HepG2 (cell line): ENCODE data around the gene VPS50. TPM values are rescaled to one million over a fixed set of nuclear protein-coding genes. Genes with fewer than 3 reads are reported as not detected.

Source experiments
- GATAD2A ChIP-seq: IDR thresholded peaks from 2 replicates; pipeline ENCODE4 v1.6.1; 2016
- JDP2 ChIP-seq: sonication (generic); formaldehyde crosslinking; IDR thresholded peaks from 2 replicates; pipeline ENCODE4 v1.8.1; 2022; ENCODE audit warnings: missing genetic modification reagents, borderline replicate concordance
- KDM1A ChIP-seq: IDR thresholded peaks from 2 replicates; pipeline ENCODE4 v1.6.1; 2016; ENCODE audit warnings: missing compliant biosample characterization
- MAZ ChIP-seq, 2 experiments: sonication (generic) in 1 of 2; formaldehyde crosslinking in 1 of 2; IDR thresholded peaks; 2 replicates each; pipeline versions ENCODE4 v1.5.0 to v1.6.1; 2012 to 2020; ENCODE audit warnings: low read depth in 2 of 2, mild to moderate bottlenecking in 2 of 2, borderline replicate concordance in 1 of 2, improper control_type of control experiment in 1 of 2, low read length in 1 of 2, missing genetic modification reagents in 1 of 2, moderate library complexity in 1 of 2
- PHF5A ChIP-seq: IDR thresholded peaks from one replicate; pipeline ENCODE4 v1.6.1; 2018; ENCODE audit warnings: low read depth, missing genetic modification reagents; ENCODE audit not compliant: unreplicated experiment
- RARG ChIP-seq: sonication (generic); formaldehyde crosslinking; IDR thresholded peaks from 2 replicates; pipeline ENCODE4 v1.4.0; 2020; ENCODE audit warnings: low read depth, mild to moderate bottlenecking, missing genetic modification reagents
- TBL1XR1 ChIP-seq: fragments of 150-350 bp; IDR thresholded peaks from 2 replicates; pipeline ENCODE4 v1.6.1; 2014; ENCODE audit warnings: borderline replicate concordance, low read length; ENCODE audit not compliant: partially characterized antibody
- TRIM24 ChIP-seq: sonication (generic); formaldehyde crosslinking; IDR thresholded peaks from 2 replicates; pipeline ENCODE4 v1.8.0; 2022; ENCODE audit warnings: mild to moderate bottlenecking, missing genetic modification reagents
- ZFP90 ChIP-seq: sonication (generic); formaldehyde crosslinking; IDR thresholded peaks from 2 replicates; pipeline ENCODE4 v1.8.0; 2022; ENCODE audit warnings: missing genetic modification reagents, mild to moderate bottlenecking, inconsistent platforms, borderline replicate concordance
- ZMAT5 ChIP-seq: sonication (generic); formaldehyde crosslinking; IDR thresholded peaks from 2 replicates; pipeline ENCODE4 v1.5.0; 2020; ENCODE audit warnings: mild to moderate bottlenecking, low read depth, missing genetic modification reagents, borderline replicate concordance
- ZMYM2 ChIP-seq: sonication (generic); formaldehyde crosslinking; IDR thresholded peaks from 2 replicates; pipeline ENCODE4 v1.8.0; 2022; ENCODE audit warnings: mild to moderate bottlenecking, missing genetic modification reagents
- ZNF337 ChIP-seq: sonication (generic); formaldehyde crosslinking; IDR thresholded peaks from 2 replicates; pipeline ENCODE4 v1.5.1; 2020; ENCODE audit warnings: missing genetic modification reagents, low read depth, mild to moderate bottlenecking, borderline replicate concordance
- ZNF607 ChIP-seq: sonication (generic); formaldehyde crosslinking; IDR thresholded peaks from 2 replicates; pipeline ENCODE4 v1.5.1; 2020; ENCODE audit warnings: missing genetic modification reagents, mild to moderate bottlenecking, borderline replicate concordance
- ZSCAN5A ChIP-seq: sonication (generic); formaldehyde crosslinking; IDR thresholded peaks from 2 replicates; pipeline ENCODE4 v1.8.0; 2022; ENCODE audit warnings: mild to moderate bottlenecking, missing genetic modification reagents, borderline replicate concordance
- polyA plus RNA-seq, 8 experiments: library from polyadenylated mRNA; depleted of rRNA in 3 of 8; stranded (reverse) in 7 of 8; unstranded in 1 of 8; fragments of >200 nt; fragmentation: Illumina TruSeq in 4 of 8; extraction: Trizol in 4 of 8; gene quantifications; 2 replicates each; pipeline versions ENCODE4 v1.2.1 to v1.2.3, GENCODE V29; 2011 to 2016; ENCODE audit warnings: low read depth in 4 of 8, missing spikeins in 1 of 8, mixed read lengths in 1 of 8; ENCODE audit not compliant: insufficient read depth in 1 of 8
- total RNA-seq, 5 experiments: library from RNA; depleted of rRNA; stranded (reverse); fragments of >200 nt; fragmentation: Illumina TruSeq; extraction: Trizol; gene quantifications; 2 replicates each; pipeline ENCODE4 v1.2.3, GENCODE V29; 2016; ENCODE audit warnings: low read depth in 1 of 5
- TF ChIP-seq, protein P1 (sequence below): sonication (generic); formaldehyde crosslinking; IDR thresholded peaks from 2 replicates; pipeline ENCODE4 v1.4.0; 2020; ENCODE audit warnings: mild to moderate bottlenecking, missing genetic modification reagents, borderline replicate concordance
- TF ChIP-seq, protein P2 (sequence below): IDR thresholded peaks from 2 replicates; pipeline ENCODE4 v1.6.1; 2016; ENCODE audit warnings: missing biosample characterization, missing genetic modification reagents, low read depth
- TF ChIP-seq, protein P3 (sequence below): sonication (generic); formaldehyde crosslinking; IDR thresholded peaks from 2 replicates; pipeline ENCODE4 v1.5.0; 2020; ENCODE audit warnings: missing genetic modification reagents
- TF ChIP-seq, protein P4 (sequence below): sonication (generic); formaldehyde crosslinking; IDR thresholded peaks from 2 replicates; pipeline ENCODE4 v1.4.0; 2020; ENCODE audit warnings: mild to moderate bottlenecking, missing genetic modification reagents

Gene VPS50
- total and polyA plus RNA-seq, 2 of the 13 experiments (the other 11 are each of a cell fraction or from before 2014, with no cell fraction given) = 10.3 to 20.4 TPM

GRCh38 chr7:93231799-93232672 is at the start of gene VPS50 (continued):
- TF ChIP-seq PHF5A (CRISPR knock-in tag) = no peak
- no peak for TF ChIP-seq KDM1A
- TF ChIP-seq ZMAT5 (CRISPR knock-in tag) = no peak
- TF ChIP-seq ZMYM2 (CRISPR knock-in tag) = no peak
- no peak for TF ChIP-seq ZSCAN5A (CRISPR knock-in tag)
- no peak for TF ChIP-seq MAZ (IDR thresholded peaks at IDR 0.05; ENCODE audit: borderline replicate concordance, low read depth, low read length)
- TF ChIP-seq MAZ (CRISPR knock-in tag; IDR thresholded peaks at IDR 0.05; ENCODE audit: low read depth) = peak; percentile 53
- no peak for TF ChIP-seq TRIM24 (CRISPR knock-in tag)
- TF ChIP-seq ZFP90 (CRISPR knock-in tag) = peak; percentile 51; the same call in 1 of the 2 replicates
- TF ChIP-seq, protein P1, sequence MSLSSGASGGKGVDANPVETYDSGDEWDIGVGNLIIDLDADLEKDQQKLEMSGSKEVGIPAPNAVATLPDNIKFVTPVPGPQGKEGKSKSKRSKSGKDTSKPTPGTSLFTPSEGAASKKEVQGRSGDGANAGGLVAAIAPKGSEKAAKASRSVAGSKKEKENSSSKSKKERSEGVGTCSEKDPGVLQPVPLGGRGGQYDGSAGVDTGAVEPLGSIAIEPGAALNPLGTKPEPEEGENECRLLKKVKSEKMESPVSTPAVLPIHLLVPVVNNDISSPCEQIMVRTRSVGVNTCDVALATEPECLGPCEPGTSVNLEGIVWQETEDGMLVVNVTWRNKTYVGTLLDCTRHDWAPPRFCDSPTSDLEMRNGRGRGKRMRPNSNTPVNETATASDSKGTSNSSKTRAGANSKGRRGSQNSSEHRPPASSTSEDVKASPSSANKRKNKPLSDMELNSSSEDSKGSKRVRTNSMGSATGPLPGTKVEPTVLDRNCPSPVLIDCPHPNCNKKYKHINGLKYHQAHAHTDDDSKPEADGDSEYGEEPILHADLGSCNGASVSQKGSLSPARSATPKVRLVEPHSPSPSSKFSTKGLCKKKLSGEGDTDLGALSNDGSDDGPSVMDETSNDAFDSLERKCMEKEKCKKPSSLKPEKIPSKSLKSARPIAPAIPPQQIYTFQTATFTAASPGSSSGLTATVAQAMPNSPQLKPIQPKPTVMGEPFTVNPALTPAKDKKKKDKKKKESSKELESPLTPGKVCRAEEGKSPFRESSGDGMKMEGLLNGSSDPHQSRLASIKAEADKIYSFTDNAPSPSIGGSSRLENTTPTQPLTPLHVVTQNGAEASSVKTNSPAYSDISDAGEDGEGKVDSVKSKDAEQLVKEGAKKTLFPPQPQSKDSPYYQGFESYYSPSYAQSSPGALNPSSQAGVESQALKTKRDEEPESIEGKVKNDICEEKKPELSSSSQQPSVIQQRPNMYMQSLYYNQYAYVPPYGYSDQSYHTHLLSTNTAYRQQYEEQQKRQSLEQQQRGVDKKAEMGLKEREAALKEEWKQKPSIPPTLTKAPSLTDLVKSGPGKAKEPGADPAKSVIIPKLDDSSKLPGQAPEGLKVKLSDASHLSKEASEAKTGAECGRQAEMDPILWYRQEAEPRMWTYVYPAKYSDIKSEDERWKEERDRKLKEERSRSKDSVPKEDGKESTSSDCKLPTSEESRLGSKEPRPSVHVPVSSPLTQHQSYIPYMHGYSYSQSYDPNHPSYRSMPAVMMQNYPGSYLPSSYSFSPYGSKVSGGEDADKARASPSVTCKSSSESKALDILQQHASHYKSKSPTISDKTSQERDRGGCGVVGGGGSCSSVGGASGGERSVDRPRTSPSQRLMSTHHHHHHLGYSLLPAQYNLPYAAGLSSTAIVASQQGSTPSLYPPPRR (CRISPR knock-in tag) = no peak
- TF ChIP-seq, protein P2, sequence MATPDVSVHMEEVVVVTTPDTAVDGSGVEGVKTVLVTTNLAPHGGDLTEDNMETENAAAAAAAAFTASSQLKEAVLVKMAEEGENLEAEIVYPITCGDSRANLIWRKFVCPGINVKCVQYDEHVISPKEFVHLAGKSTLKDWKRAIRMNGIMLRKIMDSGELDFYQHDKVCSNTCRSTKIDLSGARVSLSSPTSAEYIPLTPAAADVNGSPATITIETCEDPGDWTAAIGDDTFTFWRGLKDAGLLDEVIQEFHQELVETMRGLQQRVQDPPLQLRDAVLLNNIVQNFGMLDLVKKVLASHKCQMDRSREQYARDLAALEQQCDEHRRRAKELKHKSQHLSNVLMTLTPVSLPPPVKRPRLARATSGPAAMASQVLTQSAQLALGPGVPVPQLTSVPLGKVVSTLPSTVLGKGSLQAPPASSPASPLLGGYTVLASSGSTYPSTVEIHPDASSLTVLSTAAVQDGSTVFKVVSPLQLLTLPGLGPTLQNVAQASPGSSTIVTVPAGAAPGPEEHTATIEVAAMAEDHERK (CRISPR knock-in tag) = no peak
- TF ChIP-seq, protein P3, sequence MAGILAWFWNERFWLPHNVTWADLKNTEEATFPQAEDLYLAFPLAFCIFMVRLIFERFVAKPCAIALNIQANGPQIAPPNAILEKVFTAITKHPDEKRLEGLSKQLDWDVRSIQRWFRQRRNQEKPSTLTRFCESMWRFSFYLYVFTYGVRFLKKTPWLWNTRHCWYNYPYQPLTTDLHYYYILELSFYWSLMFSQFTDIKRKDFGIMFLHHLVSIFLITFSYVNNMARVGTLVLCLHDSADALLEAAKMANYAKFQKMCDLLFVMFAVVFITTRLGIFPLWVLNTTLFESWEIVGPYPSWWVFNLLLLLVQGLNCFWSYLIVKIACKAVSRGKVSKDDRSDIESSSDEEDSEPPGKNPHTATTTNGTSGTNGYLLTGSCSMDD (CRISPR knock-in tag) = no peak
- TF ChIP-seq JDP2 (CRISPR knock-in tag) = no peak
- peak; percentile 47; the same call in 1 of the 2 replicates for TF ChIP-seq GATAD2A (CRISPR knock-in tag)
- no peak for TF ChIP-seq RARG (CRISPR knock-in tag)
- peak; percentile 51 for TF ChIP-seq TBL1XR1
- TF ChIP-seq, protein P4, sequence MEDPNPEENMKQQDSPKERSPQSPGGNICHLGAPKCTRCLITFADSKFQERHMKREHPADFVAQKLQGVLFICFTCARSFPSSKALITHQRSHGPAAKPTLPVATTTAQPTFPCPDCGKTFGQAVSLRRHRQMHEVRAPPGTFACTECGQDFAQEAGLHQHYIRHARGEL = no peak
- no peak for TF ChIP-seq ZNF337 (CRISPR knock-in tag)
- TF ChIP-seq ZNF607 (CRISPR knock-in tag) = no peak; the same call in 1 of the 2 replicates
